Skeletal muscle cell (primary cell): ENCODE data around the gene ABHD14A.

ENCODE experiments used
- DNase-seq: peaks from one replicate; pipeline ENCODE4 v3.0.0-alpha.2; 2010; ENCODE audit warnings: low read depth
- H3K4me3 ChIP-seq: 2 replicates; pipeline ENCODE4 v1.5.1; 2011; ENCODE audit warnings: low read depth, mild to moderate bottlenecking, control low read depth, low read length, moderate library complexity

The ABHD14A gene

GRCh38 chr3:51955175-51955892 is 19.5 kb upstream of the ABHD14A start, which contains the start of gene GPR62:
Gene GPR62 (plus strand): TSS chr3:51955381. CDS start chr3:51955653, 272 bp downstream.
- H3K4me3 ChIP-seq: no peak within 1 kb of the TSS
- no peak for DNase-seq

- H3K4me3 ChIP-seq: no peak overlapping the region
- no peak for DNase-seq
Measured at GRCh38 chr3:51955893-51956770, 18.7 kb upstream of the ABHD14A start.

GRCh38 chr3:51957520-51958205 is 17.2 kb upstream of the ABHD14A start:
- H3K4me3 ChIP-seq: no peak overlapping the region
- no peak for DNase-seq

- DNase-seq: no peak
- no peak overlapping the region for H3K4me3 ChIP-seq
Measured at GRCh38 chr3:51958603-51959521, 16.0 kb upstream of the ABHD14A start.

- H3K4me3 ChIP-seq: no peak overlapping the region
- no peak for DNase-seq
Measured at GRCh38 chr3:51959651-51960050, 15.2 kb upstream of the ABHD14A start.

GRCh38 chr3:51960386-51960785 is 14.5 kb upstream of the ABHD14A start:
- no peak overlapping the region for H3K4me3 ChIP-seq
- DNase-seq: no peak

- H3K4me3 ChIP-seq: no peak overlapping the region
- DNase-seq: no peak
Measured at GRCh38 chr3:51961011-51961410, 13.9 kb upstream of the ABHD14A start.

GRCh38 chr3:51961602-51962569 is 13.0 kb upstream of the ABHD14A start:
- no peak for DNase-seq
- no peak overlapping the region for H3K4me3 ChIP-seq

- DNase-seq: no peak
- H3K4me3 ChIP-seq: no peak overlapping the region
Measured at GRCh38 chr3:51962854-51963530, 11.9 kb upstream of the ABHD14A start.

- no peak for DNase-seq
- H3K4me3 ChIP-seq: no peak overlapping the region
Measured at GRCh38 chr3:51963951-51964451, 10.9 kb upstream of the ABHD14A start.

GRCh38 chr3:51964521-51964920 is 10.3 kb upstream of the ABHD14A start:
- no peak overlapping the region for H3K4me3 ChIP-seq
- DNase-seq: no peak

GRCh38 chr3:51966016-51966415 is 8.8 kb upstream of the ABHD14A start:
- no peak for DNase-seq
- H3K4me3 ChIP-seq: peak overlapping the region; percentile 75

GRCh38 chr3:51966486-51966885 is 8.4 kb upstream of the ABHD14A start:
- DNase-seq: no peak
- H3K4me3 ChIP-seq: peak overlapping the region; percentile 75

GRCh38 chr3:51966922-51967383 is 7.9 kb upstream of the ABHD14A start:
- peak overlapping the region; percentile 75 for H3K4me3 ChIP-seq
- no peak for DNase-seq

- peak within 1 kb of the TSS; percentile 75 for H3K4me3 ChIP-seq
- no peak for DNase-seq
Measured at GRCh38 chr3:51967384-51968169, 7.3 kb upstream of the ABHD14A start, which contains the start of gene PCBP4. Gene PCBP4 (minus strand): TSS chr3:51967454. CDS start chr3:51961240, 6,214 bp downstream.

GRCh38 chr3:51968170-51968775 is 6.6 kb upstream of the ABHD14A start:
- H3K4me3 ChIP-seq: peak overlapping the region; percentile 70
- DNase-seq: no peak
